Panc1 (cell line): ENCODE results near the gene MEF2D. TPM values are rescaled to one million over a fixed set of nuclear protein-coding genes. Genes with fewer than 3 reads are reported as not detected.

ENCODE experiments used
- ATAC-seq: fragments of 200-7000 bp; cut with Tn5 transposase; 2 replicates; pipeline ENCODE4 v1.9.1; 2020; ENCODE audit warnings: mild to moderate bottlenecking, moderate library complexity
- BruUV-seq: library from RNA; stranded (reverse); fragments of 400-500 nt; replicated peaks from 2 replicates; lab custom pipeline; 2021; lab: Mats Ljungman, UMichigan
- CTCF ChIA-PET: fragments of 300-600 bp; sonication (Branson Sonifier 250); formaldehyde crosslinking; loops from one replicate; lab custom pipeline; 2022; ENCODE audit warnings: antibody characterized with exemption; lab: Charles Lee
- POLR2A ChIA-PET: fragments of 300-600 bp; sonication (Branson Sonifier 250); formaldehyde crosslinking; loops from one replicate; lab custom pipeline; 2022; ENCODE audit warnings: antibody characterized with exemption; lab: Charles Lee
- DNase-seq: peaks from one replicate; pipeline ENCODE4 v3.0.0-alpha.2; 2010; ENCODE audit warnings: low read depth, low spot score
- H3K27ac ChIP-seq: 2 replicates; pipeline ENCODE4 v1.5.1; 2011; ENCODE audit warnings: mild to moderate bottlenecking, low read length, inconsistent platforms
- H3K27me3 ChIP-seq: fragments of 200-500 bp; sonication (Bioruptor generic); 2 replicates; pipeline ENCODE4 v1.6.0; 2014; ENCODE audit warnings: low read length, inconsistent platforms; ENCODE audit not compliant: control insufficient read depth, insufficient read depth
- H3K36me3 ChIP-seq: fragments of 200-500 bp; sonication (Bioruptor generic); 2 replicates; pipeline ENCODE4 v1.5.1; 2014; ENCODE audit warnings: inconsistent platforms, mild to moderate bottlenecking, low read length, moderate library complexity; ENCODE audit not compliant: control insufficient read depth, insufficient read depth
- H3K4me1 ChIP-seq: 2 replicates; pipeline ENCODE4 v1.5.1; 2011; ENCODE audit warnings: inconsistent platforms, mild to moderate bottlenecking, low read length, moderate library complexity; ENCODE audit not compliant: control insufficient read depth, insufficient read depth
- H3K4me3 ChIP-seq, 2 experiments: 2 replicates each; pipeline ENCODE4 v1.5.1; 2011 to 2012; ENCODE audit warnings: low read depth in 2 of 2, low read length in 2 of 2, mild to moderate bottlenecking in 2 of 2, inconsistent platforms in 1 of 2, moderate library complexity in 1 of 2
- H3K9me3 ChIP-seq: fragments of 200-500 bp; sonication (Bioruptor generic); 2 replicates; pipeline ENCODE4 v1.5.1; 2014; ENCODE audit warnings: low read depth, mild to moderate bottlenecking, inconsistent platforms, low read length, moderate library complexity; ENCODE audit not compliant: control insufficient read depth, insufficient read depth
- CTCF ChIP-seq: fragments of 450-650 bp; IDR thresholded peaks from 2 replicates; pipeline ENCODE4 v1.5.1; 2017; ENCODE audit warnings: mild to moderate bottlenecking
- POLR2AphosphoS5 ChIP-seq: IDR thresholded peaks from 2 replicates; pipeline ENCODE4 v1.6.1; 2012; ENCODE audit warnings: mild to moderate bottlenecking, low read depth, low read length, moderate library complexity
- REST ChIP-seq, 2 experiments: IDR thresholded peaks; 2 replicates each; pipeline ENCODE4 v1.6.1; 2011 to 2012; ENCODE audit warnings: low read depth in 2 of 2, control low read depth in 1 of 2, low read length in 1 of 2, mild to moderate bottlenecking in 1 of 2, moderate library complexity in 1 of 2; ENCODE audit not compliant: insufficient read depth in 1 of 2
- SIN3A ChIP-seq: IDR thresholded peaks from 2 replicates; pipeline ENCODE4 v1.6.1; 2012; ENCODE audit warnings: low read depth, mild to moderate bottlenecking, low read length, moderate library complexity, borderline replicate concordance; ENCODE audit not compliant: insufficient read depth
- TCF7L2 ChIP-seq: IDR thresholded peaks from 2 replicates; pipeline ENCODE4 v1.6.1; 2011; ENCODE audit warnings: mild to moderate bottlenecking, low read depth, low read length, inconsistent platforms
- in situ Hi-C: cut with HindIII; loops from 2 replicates; pipeline ENCODE4 v1.10.0; 2016; ENCODE audit warnings: low sequenced_read_pairs, low pct_unique_long_range_greater_than_20kb
- intact Hi-C: fragments of 100-400 bp; cut with micrococcal nuclease; formaldehyde crosslinking; loops from one replicate; pipeline ENCODE4 v1.10.0; 2022; ENCODE audit not compliant: unreplicated experiment
- total RNA-seq: library from RNA; stranded (reverse); gene quantifications from one replicate; pipeline ENCODE4 v1.2.1, GENCODE V29; 2021; ENCODE audit not compliant: unreplicated experiment

The MEF2D gene
- total RNA-seq, 1 experiment from 2014 or later: 30.9 TPM

- ATAC-seq: no peak
- CTCF ChIA-PET: interaction anchor here (0.6 kb wide), 2 partner anchors 10 to 18 kb away, joined by 3 to 5 read pairs; no protein-coding TSS in a partner anchor
Measured at GRCh38 chr1:156543066-156543465, 42.5 kb upstream of the MEF2D start.

GRCh38 chr1:156540955-156541354 is 40.4 kb upstream of the MEF2D start:
- Histone ChIP-seq H3K27me3 (no peaks in the 10 kb centered on the region), H3K9me3 (no peaks in the 10 kb centered on the region), H3K4me3 (no peak overlapping the region), H3K27ac (no peak overlapping the region), H3K4me1 (no peaks in the 10 kb centered on the region), H3K36me3 (peaks cover under 1% of the 10 kb centered on the region; the same call in 1 of the 2 replicates)
- ChIA-PET POLR2A (no interaction called here), CTCF (no interaction called here)
- in situ Hi-C loops: no loop called here
- no peak for DNase-seq
- BruUV-seq: no TSS peak
- TF ChIP-seq POLR2AphosphoS5 (no peak), TCF7L2 (no peak), REST (IDR thresholded peaks at IDR 0.05; ENCODE audit: insufficient read depth in 1 of 2, low read depth in 2 of 2, low read length in 1 of 2) (no peak), CTCF (no peak), SIN3A (no peak)
- ATAC-seq: no peak
- intact Hi-C loops: no loop called here

More at GRCh38 chr1:156543066-156543465, 42.5 kb upstream of the MEF2D start:
- H3K4me3 ChIP-seq: no peak overlapping the region
- no peak for TF ChIP-seq REST (IDR thresholded peaks at IDR 0.05; ENCODE audit: insufficient read depth in 1 of 2, low read depth in 2 of 2, low read length in 1 of 2)
- TF ChIP-seq CTCF: no peak
- TF ChIP-seq TCF7L2: no peak
- no peak for TF ChIP-seq POLR2AphosphoS5
- no peak for TF ChIP-seq SIN3A
- no peak overlapping the region for H3K27ac ChIP-seq
- no peaks in the 10 kb centered on the region for H3K4me1 ChIP-seq
- no peaks in the 10 kb centered on the region for H3K27me3 ChIP-seq
- intact Hi-C loops: no loop called here
- DNase-seq: no peak
- no TSS peak for BruUV-seq
- H3K36me3 ChIP-seq: no peaks in the 10 kb centered on the region
- POLR2A ChIA-PET: no interaction called here
- in situ Hi-C loops: no loop called here
- no peaks in the 10 kb centered on the region for H3K9me3 ChIP-seq
